ENCODE results near the gene ASTL.

ASTL gene

DNA sequence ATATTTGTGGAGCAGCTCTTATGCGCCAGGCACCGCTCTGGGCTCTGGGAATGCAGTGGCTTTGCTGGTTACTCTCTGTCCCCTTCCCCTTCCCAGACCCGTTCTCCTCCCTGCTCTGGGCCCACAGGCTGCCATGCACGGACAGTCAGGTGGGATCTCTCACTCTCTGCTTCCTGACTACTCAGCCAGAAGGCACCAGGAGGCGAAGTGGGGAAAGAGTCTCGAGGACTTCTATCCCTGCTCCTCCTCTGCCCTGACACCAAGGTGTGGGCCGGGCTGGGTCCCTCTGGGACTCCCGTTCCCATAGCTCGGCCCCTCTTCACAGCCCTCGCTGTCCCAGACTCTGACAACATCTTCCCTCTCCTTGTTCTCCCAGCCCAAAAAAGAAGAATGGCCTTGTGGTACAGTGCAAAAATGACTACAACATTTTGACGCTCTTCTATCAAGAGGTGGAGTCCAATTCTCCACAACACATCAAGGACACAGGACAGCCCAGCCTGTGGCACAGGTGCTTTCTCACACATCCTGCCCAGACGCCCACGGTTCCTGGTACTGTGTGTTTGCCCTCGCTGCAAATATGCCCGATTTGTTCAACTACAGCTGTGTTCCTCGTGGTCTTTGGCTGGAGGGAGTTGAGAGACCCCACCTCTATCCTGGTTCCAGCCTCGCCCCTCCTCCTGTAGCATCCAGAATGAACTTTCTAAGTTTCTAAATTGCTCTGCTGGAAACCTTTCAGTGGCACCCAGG is 21.0 kb upstream of the ASTL start:
- no peak overlapping the region for H3K4me3 ChIP-seq (replicated peaks; ENCODE audit: low read depth, low read length)

DNA sequence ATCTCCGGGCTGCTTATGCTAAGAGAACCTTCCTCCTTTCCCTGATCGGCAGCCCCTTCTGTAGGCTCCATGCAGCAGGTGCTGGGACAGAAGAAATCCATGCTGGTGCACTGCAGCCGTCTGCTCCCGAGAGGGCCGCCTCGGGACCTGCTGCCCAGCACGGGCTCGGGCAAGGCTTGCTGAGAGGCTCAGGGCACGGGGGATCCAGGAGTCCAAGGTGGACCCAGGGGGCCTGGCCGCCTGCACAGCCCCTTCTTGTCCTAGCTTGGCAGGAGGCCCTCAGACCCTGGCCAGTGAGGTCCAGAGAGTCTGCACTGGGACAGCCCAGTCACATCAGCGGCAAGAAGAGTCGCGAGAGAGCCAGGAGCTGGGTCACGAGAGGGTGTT is 20.2 kb upstream of the ASTL start:
- no peak for DNase-seq (ENCODE audit: low read depth)
- TF ChIP-seq, protein P1, sequence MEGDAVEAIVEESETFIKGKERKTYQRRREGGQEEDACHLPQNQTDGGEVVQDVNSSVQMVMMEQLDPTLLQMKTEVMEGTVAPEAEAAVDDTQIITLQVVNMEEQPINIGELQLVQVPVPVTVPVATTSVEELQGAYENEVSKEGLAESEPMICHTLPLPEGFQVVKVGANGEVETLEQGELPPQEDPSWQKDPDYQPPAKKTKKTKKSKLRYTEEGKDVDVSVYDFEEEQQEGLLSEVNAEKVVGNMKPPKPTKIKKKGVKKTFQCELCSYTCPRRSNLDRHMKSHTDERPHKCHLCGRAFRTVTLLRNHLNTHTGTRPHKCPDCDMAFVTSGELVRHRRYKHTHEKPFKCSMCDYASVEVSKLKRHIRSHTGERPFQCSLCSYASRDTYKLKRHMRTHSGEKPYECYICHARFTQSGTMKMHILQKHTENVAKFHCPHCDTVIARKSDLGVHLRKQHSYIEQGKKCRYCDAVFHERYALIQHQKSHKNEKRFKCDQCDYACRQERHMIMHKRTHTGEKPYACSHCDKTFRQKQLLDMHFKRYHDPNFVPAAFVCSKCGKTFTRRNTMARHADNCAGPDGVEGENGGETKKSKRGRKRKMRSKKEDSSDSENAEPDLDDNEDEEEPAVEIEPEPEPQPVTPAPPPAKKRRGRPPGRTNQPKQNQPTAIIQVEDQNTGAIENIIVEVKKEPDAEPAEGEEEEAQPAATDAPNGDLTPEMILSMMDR (IDR thresholded peaks at IDR 0.05; ENCODE audit: low read length, missing control alignments): no peak
- no peak overlapping the region for H3K4me3 ChIP-seq (replicated peaks; ENCODE audit: low read depth, low read length)

More for the DNA sequence above, 21.0 kb upstream of the ASTL start:
- no peak for DNase-seq (ENCODE audit: low read depth)
- TF ChIP-seq, protein P1 (IDR thresholded peaks at IDR 0.05; ENCODE audit: low read length, missing control alignments): no peak

DNA sequence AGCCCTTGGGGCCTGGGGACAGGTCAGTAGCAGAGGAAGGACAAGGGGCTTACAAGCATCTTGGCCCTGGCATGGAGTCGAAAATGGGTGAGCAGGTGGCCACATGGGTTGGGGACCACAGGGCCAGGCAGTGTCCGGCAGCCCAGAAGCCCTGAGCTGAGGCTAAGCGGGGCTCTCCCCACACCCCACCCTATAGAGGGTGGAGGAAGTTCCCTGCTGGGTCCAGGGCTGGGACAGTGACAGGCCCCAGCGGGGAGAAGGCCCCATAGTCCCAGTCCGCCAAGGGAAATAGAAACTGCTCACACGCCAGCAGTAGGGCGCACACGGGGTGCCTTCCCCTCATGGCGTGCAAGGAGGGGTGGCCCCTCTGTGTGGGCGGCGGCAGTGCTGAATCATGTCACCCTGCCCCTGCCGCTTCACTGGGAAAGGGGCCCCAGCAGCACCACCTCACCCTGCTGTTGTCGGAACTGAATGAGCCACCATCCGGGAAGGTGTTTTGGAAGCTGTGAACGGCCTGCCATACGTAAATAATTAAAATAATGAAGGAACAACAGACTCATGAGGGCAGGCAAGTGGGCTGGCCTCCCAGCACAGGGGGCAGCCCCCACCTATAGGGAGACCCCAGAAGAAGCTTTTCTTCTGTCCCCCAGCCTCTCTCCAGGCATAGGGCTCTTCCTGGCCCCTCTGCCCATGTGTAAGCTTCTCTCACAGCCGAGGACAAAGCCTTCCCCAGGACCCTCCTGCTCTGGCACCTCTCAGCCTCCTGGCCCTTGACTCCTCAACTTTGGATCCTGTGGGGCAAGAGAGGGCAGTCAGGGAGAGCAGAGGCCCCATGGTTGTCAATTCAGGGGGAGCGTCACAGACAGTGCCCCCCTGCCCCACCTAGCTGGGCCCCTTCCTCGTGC is 19.6 kb upstream of the ASTL start:
- no peak for DNase-seq (ENCODE audit: low read depth)
- H3K4me3 ChIP-seq (replicated peaks; ENCODE audit: low read depth, low read length): no peak overlapping the region
- TF ChIP-seq, protein P1 (IDR thresholded peaks at IDR 0.05; ENCODE audit: low read length, missing control alignments): no peak

DNA sequence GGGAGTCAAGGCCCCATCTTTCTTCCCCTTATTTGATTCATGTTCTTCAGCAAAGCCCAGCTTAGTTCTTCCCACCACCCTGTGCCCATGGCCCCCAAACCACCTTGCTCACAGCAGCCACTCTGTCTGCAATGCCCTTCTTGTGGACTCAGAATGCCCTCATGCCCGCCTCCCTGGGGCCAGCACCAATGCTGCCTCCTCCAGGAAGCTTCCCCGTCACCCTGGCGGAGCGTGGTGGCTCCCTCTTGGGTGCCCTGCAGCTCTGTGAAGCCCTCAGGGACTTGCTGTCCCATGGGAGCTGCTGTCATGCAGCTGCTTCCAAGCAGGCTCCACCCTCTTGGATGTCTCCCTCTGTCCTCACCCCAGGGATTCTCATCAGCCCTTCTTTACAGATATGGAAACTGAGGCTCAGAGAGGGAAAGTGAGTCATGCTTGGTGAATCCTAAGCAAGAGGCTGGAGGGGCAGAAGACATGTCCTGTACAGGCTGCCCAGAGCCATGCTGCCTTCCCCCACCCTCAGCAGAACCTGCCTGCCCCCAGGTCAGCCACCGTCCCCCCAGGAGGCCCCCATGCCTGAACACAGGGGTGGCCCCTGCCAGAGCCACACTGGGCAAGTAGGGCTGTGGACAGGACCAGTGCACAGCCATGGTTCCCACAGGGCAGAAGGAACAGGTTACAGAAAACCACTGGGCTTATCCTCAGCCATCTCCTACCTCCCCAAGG is 18.8 kb upstream of the ASTL start:
- TF ChIP-seq, protein P1 (IDR thresholded peaks at IDR 0.05; ENCODE audit: low read length, missing control alignments): no peak
- DNase-seq (ENCODE audit: low read depth): no peak
- H3K4me3 ChIP-seq (replicated peaks; ENCODE audit: low read depth, low read length): no peak overlapping the region

DNA sequence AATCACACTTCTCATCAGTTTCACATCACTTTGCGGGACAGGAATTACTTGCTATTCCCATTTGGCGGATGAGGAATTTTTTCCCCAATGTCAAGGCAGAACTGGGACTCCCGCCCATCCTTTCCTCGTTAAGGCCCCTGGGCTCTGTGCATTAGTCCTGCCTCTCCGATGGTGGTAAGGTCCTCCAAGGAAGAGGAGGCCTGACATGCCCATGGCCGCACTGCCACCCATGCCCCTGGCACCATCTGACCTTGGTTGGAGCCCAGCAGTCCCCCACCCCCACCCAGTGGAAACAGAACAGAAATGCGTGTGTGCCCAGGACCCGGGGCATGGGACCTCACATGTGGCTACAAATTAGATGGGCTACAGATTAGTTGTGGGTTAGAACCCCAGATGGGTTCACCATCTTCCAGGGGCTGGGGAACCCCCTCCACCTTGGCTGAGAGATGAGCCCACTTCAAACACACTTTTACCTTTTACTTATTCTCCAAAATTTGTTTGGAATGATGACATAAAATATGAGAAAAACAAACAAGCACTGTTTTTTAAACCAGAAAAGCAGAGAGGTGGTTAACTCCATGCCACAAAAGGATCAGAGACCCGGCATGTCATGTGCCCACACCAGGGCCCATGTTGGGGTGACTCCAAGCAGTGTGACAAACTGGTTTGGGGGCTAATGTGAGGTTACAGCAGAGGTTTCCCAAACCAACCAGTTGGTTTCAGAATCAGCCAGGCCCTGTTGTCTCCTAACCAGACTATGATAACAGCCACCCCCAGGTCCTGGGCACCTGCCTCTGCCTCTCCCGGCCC is 17.9 kb upstream of the ASTL start:
- TF ChIP-seq, protein P1 (IDR thresholded peaks at IDR 0.05; ENCODE audit: low read length, missing control alignments): no peak
- DNase-seq (ENCODE audit: low read depth): no peak

More for the DNA sequence above, 17.9 kb upstream of the ASTL start:
- no peak overlapping the region for H3K4me3 ChIP-seq (replicated peaks; ENCODE audit: low read depth, low read length)

Data from fibroblast of pulmonary artery (primary cell).